Activated CD4-positive, alpha-beta T cell treated with anti-CD3 and anti-CD28 coated beads for 48 hours (primary cell): ENCODE results near the gene SIX5.
"Not testable (repeated sequence)": the region's sequence is repeated elsewhere in the genome, so short reads cannot be mapped to it uniquely, and the experiment has no call there.

ENCODE experiments used
- DNase-seq: peaks from one replicate; pipeline ENCODE4 v3.0.0-alpha.2; 2020

Gene SIX5

DNA sequence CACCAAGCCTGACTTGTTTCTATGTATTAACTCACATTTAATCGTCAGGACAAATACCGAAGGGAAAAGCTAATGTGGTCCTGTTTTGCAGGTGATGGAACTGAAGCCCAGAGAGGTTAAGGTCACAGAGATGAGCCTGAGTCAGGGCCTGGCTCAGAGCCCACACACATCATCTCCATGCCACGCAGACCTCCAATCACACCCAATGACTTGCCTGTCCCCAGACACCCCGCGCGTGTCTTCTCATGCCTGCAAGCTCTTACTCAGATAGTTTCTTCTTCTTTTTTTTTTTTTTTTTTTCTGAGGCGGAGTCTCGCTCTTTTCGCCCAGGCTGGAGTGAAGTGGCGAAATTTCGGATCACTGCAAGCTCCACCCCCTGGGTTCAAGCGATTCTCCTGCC lies 16.4 kb downstream of the SIX5 start:
- no peak for DNase-seq

GRCh38 chr19:45751483-45751882 lies 17.6 kb downstream of the SIX5 start:
- not testable (repeated sequence) for DNase-seq

DNA sequence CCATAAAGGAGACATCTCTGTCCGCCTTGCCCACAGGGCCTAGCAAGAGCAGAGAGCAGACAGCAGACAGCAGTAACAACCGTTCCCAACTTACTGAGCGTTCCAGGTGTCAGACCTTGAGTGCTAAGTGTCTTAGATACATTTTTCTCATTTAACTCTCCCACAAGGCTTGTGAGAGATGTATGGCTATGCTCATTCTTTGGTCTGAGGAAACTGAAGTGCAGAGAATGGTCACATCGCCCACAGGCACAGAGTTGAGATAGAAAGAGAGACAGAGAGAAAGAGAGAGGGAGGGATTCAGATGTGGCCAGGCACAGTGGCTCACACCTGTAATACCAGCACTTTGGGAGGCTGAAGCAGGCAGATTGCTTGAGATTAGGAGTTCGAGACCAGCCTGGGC lies 21.5 kb downstream of the SIX5 start:
- no peak for DNase-seq

GRCh38 chr19:45746866-45747265 lies 22.2 kb downstream of the SIX5 start:
- DNase-seq: no peak

- no peak for DNase-seq
Observed at GRCh38 chr19:45745606-45746005, 23.4 kb downstream of the SIX5 start.

- DNase-seq: no peak
Observed at GRCh38 chr19:45742969-45743368, 26.1 kb downstream of the SIX5 start.

DNA sequence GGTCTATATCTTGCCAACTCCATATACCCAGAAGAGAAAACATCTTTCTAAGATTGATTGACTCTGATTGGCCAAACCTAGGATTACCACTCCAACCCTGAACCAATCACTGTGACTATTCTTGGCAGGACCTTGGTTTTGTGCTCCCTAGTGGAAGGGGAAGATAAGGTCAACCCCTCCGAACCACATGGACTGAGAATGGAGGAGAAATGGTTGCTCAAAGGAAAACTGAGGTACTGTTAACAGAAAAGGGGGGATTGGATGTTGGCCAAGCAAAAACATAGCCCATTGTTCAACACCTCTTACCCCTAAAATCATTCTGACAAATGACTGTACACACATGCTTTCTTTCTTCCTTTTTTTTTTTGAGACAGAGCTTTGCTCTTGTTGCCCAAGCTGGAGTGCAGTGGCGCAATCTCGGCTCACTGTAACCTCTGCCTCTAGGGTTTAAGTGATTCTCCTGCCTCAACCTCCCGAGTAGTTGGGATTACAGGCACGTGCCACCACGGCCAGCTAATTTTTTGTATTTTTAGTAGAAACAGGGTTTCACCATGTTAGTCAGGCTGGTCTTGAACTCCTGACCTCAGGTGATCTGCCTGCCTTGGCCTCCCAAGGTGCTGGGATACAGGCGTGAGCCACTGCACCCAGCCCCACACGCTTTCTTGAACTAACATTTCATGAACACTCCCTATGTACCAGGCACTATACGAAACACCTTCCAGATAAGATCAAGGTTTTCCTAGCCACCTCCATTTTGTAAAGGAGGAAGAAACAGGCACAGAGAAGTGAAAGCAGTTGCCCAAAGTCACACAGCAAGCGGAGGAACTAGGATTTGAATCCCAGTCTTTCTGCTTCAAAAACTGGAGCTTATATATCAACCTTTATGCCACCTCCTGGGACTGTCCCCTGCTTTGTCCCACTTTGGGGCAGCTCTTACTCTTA lies 29.3 kb downstream of the SIX5 start:
- no peak for DNase-seq

- DNase-seq: no peak
Observed at GRCh38 chr19:45733160-45733810, 35.8 kb downstream of the SIX5 start, which contains the start of gene MEIOSIN. Gene MEIOSIN (plus strand): TSS chr19:45733439. CDS start chr19:45735377, 1,938 bp downstream.

- peak; percentile 97 for DNase-seq
Observed at GRCh38 chr19:45730368-45731288, 38.4 kb downstream of the SIX5 start, which contains the start of gene FBXO46. Gene FBXO46 (minus strand): TSS chr19:45730896. CDS start chr19:45713495, 17,401 bp downstream.

- DNase-seq: peak; percentile 37
Observed at GRCh38 chr19:45729800-45730290, 39.2 kb downstream of the SIX5 start.

- DNase-seq: not testable (repeated sequence)
Observed at GRCh38 chr19:45728683-45729082, 40.4 kb downstream of the SIX5 start.

- not testable (repeated sequence) for DNase-seq
Observed at GRCh38 chr19:45720065-45720464, 49.0 kb downstream of the SIX5 start.

DNA sequence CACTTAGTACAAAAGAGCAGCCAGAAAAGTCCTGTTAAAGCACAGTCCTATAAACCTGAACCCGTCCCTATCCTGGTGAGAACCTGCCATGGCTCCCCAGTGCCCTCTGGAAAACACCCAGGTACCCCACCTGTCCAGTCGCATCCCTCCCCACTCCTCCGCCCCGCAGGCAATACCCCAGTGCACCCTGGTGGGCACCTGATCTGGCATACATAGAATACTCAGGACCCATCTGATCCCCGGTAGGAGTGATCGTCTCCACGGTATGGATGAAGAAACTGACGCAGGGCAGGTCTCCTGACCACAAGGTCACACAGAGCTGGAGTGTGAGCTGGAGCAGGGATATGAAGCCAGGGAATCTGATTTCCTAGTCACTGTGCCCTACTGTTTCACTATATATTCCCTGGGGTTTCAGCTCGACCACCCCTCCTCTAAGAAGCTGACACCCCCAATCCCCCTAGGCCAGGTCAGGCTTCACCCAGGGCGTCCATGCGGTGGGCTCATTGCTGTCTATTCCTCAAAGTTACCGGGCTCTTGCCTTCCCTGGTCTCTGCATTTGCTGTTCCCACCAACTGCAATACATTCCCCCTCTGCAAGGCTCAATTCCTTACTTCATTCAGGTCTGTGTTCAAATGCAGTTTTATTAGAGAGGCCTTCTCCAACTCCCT lies 50.9 kb downstream of the SIX5 start:
- DNase-seq: no peak

GRCh38 chr19:45717131-45717982 lies 51.7 kb downstream of the SIX5 start:
- peak; percentile 99 for DNase-seq

DNA sequence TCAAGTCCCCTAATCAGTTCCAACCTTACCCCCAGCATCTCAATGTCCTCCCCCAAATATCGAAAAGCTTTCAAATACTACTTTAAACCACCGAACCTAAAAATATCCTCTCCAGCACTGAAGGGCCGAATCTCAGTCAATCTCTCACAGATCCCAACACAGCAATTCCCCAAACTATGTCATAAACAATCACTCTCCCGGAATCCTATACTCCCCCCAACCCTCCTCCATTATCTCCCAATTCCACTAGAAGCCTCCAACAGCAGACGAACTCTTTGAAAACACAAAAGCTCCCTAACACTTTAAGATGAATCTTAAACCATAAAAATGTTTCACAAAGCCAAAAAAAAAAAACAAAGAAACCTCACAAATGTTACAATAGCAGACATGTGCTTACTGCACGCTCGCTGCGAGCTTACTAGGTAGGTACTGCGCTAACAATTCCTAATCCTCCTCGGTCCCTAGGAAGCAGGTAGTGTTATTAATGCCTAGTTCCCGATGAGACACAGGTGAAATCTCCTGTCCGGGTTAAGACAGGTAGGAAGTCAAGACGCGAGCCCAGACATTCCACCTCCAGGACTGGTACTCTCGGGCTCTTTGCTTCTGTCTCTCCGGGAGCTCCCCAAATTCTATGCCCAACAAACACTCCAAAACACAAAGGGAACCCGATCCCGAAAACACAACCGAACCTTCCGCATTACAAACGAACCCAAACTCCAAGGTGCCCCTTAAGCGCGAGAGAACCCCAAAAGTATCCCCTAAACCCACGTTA lies 52.5 kb downstream of the SIX5 start:
- peak; percentile 27 for DNase-seq

DNA sequence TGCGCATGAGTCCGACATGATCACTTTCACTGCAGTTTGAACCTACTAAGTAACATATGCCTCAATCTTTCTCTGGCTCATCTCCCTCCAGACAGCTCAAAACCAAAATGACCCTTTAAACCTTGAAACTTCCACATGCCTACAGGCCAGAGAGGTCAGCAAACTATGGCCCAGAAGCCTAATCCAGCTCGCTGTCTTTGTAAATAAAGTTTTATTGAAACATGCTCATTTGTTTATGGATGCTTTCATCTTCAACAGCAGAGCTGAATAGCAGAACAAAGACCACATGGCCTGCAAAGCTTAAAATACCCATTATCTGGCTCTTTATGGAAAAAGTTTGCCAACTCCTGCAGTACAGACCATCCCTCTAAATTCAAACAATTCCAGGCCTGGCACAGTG lies 53.9 kb downstream of the SIX5 start:
- DNase-seq: no peak
